Chondrocyte (in vitro differentiated cells): ENCODE measurements around the gene SERPINB7. TPM values are rescaled to one million over a fixed set of nuclear protein-coding genes. Genes with fewer than 3 reads are reported as not detected.
A peak's percentile ranks its signal among the peaks of the same experiment; 100 is the strongest.

Source experiments
- DNase-seq: peaks from one replicate; pipeline ENCODE4 v3.0.0; 2021; ENCODE audit warnings: mixed read lengths, low spot score
- H3K27ac Mint-ChIP-seq: one replicate; pipeline ENCODE4 v1.8.0; 2021; ENCODE audit warnings: mild to moderate bottlenecking, moderate library complexity, mixed read lengths; ENCODE audit not compliant: unreplicated experiment
- H3K27me3 Mint-ChIP-seq: 2 replicates; pipeline ENCODE4 v1.8.0; 2021; ENCODE audit warnings: low read depth, mixed read lengths
- H3K36me3 Mint-ChIP-seq: 2 replicates; pipeline ENCODE4 v1.8.0; 2021; ENCODE audit warnings: low read depth, mixed read lengths
- H3K4me1 Mint-ChIP-seq: 2 replicates; pipeline ENCODE4 v1.8.0; 2021; ENCODE audit warnings: low read depth, mild to moderate bottlenecking, mixed read lengths
- H3K4me3 Mint-ChIP-seq: one replicate; pipeline ENCODE4 v1.8.0; 2021; ENCODE audit warnings: mild to moderate bottlenecking, moderate library complexity, mixed read lengths; ENCODE audit not compliant: unreplicated experiment
- H3K9me3 Mint-ChIP-seq: 2 replicates; pipeline ENCODE4 v1.8.0; 2021; ENCODE audit warnings: low read depth, mixed read lengths
- total RNA-seq: library from RNA; stranded (reverse); gene quantifications from 3 replicates; pipeline ENCODE4 v1.2.1, GENCODE V29; 2021
- TF ChIP-seq, protein P1 (sequence below): fragments of 200-600 bp; sonication (generic); IDR thresholded peaks from 2 replicates; pipeline ENCODE4 v1.5.0; 2021; ENCODE audit warnings: antibody characterized with exemption, mild to moderate bottlenecking, moderate library complexity

SERPINB7 gene
- total RNA-seq, 1 donor from 2014 or later, result not detected

GRCh38 chr18:63741769-63742168, 33.4 kb upstream of the SERPINB7 start:
- DNase-seq, result no peak
- H3K4me3 Mint-ChIP-seq, result no peak overlapping the region
- no peaks in the 10 kb centered on the region for H3K4me1 Mint-ChIP-seq
- no peaks in the 10 kb centered on the region for H3K9me3 Mint-ChIP-seq
- TF ChIP-seq, protein P1, sequence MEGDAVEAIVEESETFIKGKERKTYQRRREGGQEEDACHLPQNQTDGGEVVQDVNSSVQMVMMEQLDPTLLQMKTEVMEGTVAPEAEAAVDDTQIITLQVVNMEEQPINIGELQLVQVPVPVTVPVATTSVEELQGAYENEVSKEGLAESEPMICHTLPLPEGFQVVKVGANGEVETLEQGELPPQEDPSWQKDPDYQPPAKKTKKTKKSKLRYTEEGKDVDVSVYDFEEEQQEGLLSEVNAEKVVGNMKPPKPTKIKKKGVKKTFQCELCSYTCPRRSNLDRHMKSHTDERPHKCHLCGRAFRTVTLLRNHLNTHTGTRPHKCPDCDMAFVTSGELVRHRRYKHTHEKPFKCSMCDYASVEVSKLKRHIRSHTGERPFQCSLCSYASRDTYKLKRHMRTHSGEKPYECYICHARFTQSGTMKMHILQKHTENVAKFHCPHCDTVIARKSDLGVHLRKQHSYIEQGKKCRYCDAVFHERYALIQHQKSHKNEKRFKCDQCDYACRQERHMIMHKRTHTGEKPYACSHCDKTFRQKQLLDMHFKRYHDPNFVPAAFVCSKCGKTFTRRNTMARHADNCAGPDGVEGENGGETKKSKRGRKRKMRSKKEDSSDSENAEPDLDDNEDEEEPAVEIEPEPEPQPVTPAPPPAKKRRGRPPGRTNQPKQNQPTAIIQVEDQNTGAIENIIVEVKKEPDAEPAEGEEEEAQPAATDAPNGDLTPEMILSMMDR, result peak; percentile 65
- peaks cover 17% of the 10 kb centered on the region for H3K27me3 Mint-ChIP-seq
- no peaks in the 10 kb centered on the region for H3K36me3 Mint-ChIP-seq
- no peak overlapping the region for H3K27ac Mint-ChIP-seq

GRCh38 chr18:63747006-63747405, 28.2 kb upstream of the SERPINB7 start:
- DNase-seq, result no peak
- TF ChIP-seq, protein P1, result no peak
- H3K36me3 Mint-ChIP-seq, result no peaks in the 10 kb centered on the region
- H3K4me1 Mint-ChIP-seq, result no peaks in the 10 kb centered on the region
- no peaks in the 10 kb centered on the region for H3K9me3 Mint-ChIP-seq
- H3K27ac Mint-ChIP-seq, result no peak overlapping the region
- peaks cover 17% of the 10 kb centered on the region for H3K27me3 Mint-ChIP-seq
- H3K4me3 Mint-ChIP-seq, result no peak overlapping the region

- TF ChIP-seq, protein P1, result no peak
- Mint-ChIP-seq H3K4me3 (no peak overlapping the region), H3K36me3 (no peaks in the 10 kb centered on the region), H3K9me3 (no peaks in the 10 kb centered on the region), H3K27ac (no peak overlapping the region), H3K4me1 (no peaks in the 10 kb centered on the region), H3K27me3 (peaks cover 19% of the 10 kb centered on the region)
- DNase-seq, result no peak
Observed at GRCh38 chr18:63749489-63749888, 25.7 kb upstream of the SERPINB7 start.

DNA sequence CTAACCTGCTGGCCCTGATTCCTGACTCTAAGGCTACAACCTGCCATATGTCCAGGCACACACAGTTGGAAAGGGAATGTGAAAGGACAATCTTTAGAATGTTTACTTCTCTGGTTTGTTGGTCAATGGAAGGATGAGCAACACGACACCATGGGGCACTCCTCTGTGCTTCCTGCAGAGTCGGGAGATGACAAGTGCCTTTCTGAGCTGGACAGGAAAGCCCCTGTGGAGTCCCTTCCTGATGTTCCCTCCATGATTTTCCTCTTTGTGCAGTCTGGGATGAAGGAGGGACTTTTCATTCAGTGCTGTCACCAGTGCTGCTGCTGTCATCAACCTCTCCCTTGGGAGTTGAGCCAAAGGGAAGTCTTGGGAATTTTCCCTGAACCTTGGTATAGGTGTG, 22.6 kb upstream of the SERPINB7 start:
- Mint-ChIP-seq H3K4me1 (no peaks in the 10 kb centered on the region), H3K27ac (no peak overlapping the region), H3K4me3 (no peak overlapping the region), H3K36me3 (no peaks in the 10 kb centered on the region), H3K27me3 (peaks cover 13% of the 10 kb centered on the region), H3K9me3 (no peaks in the 10 kb centered on the region)
- TF ChIP-seq, protein P1, result no peak
- no peak for DNase-seq

DNA sequence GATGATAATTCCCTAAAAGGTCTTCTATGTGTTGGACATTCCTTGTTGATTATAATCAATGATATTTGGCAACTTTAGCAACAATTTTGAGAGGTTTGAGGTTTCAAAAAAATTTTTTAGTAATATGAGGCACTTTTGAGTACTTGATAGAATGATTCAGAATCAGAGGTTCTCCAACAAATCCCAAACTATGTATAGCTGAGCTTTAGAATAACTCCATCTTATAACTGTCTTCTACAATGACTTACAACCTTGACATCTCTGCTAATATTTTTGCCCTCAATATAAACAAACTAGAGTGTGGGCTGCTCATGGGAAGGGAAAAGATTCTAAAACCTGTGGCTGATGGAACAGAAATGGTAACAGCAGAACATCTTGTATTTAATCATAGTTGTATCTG, 21.5 kb upstream of the SERPINB7 start:
- Mint-ChIP-seq H3K27me3 (peaks cover 13% of the 10 kb centered on the region), H3K36me3 (no peaks in the 10 kb centered on the region), H3K4me1 (no peaks in the 10 kb centered on the region), H3K27ac (no peak overlapping the region), H3K4me3 (no peak overlapping the region), H3K9me3 (no peaks in the 10 kb centered on the region)
- TF ChIP-seq, protein P1, result no peak
- no peak for DNase-seq
